Measurements from ENCODE around the gene ASIP. TPM values are rescaled to one million over a fixed set of nuclear protein-coding genes. Genes with fewer than 3 reads are reported as not detected.

ASIP gene
- total and polyA plus RNA-seq, 2 of the 13 experiments (the other 11 are each of a cell fraction or from before 2014, with no cell fraction given): not detected

GRCh38 chr20:34312544-34313217 is 71.5 kb downstream of the ASIP start (continued):
- peak; percentile 91 for TF ChIP-seq GLI4 (CRISPR knock-in tag; IDR thresholded peaks at IDR 0.05; ENCODE audit: borderline replicate concordance)
- TF ChIP-seq ZNF350 (CRISPR knock-in tag; IDR thresholded peaks at IDR 0.05; ENCODE audit: borderline replicate concordance, low read depth): peak; percentile 81; the same call in 1 of the 2 replicates
- no peak for TF ChIP-seq ZNF749 (CRISPR knock-in tag; IDR thresholded peaks at IDR 0.05; ENCODE audit: borderline replicate concordance)
- TF ChIP-seq HMG20B (CRISPR knock-in tag; conservative IDR thresholded peaks at IDR 0.05): peak; percentile 71
- TF ChIP-seq IRF2 (CRISPR knock-in tag; IDR thresholded peaks at IDR 0.05): peak; percentile 98
- TF ChIP-seq HNF4G (IDR thresholded peaks at IDR 0.05; ENCODE audit: borderline replicate concordance, low read depth, low read length): peak; percentile 88
- TF ChIP-seq HNF4G (CRISPR knock-in tag; IDR thresholded peaks at IDR 0.05; ENCODE audit: borderline replicate concordance, low read depth): peak; percentile 95
- no peak for TF ChIP-seq ZNF235 (CRISPR knock-in tag; IDR thresholded peaks at IDR 0.05; ENCODE audit: borderline replicate concordance)
- TF ChIP-seq ONECUT2 (CRISPR knock-in tag; IDR thresholded peaks at IDR 0.05): no peak
- TF ChIP-seq ZNF709 (CRISPR knock-in tag; IDR thresholded peaks at IDR 0.05): 0 out of 2 replicates have a peak, but pooled peaks have one; percentile 62
- TF ChIP-seq ZNF432 (CRISPR knock-in tag; IDR thresholded peaks at IDR 0.05; ENCODE audit: borderline replicate concordance): no peak
- TF ChIP-seq ZBTB42 (CRISPR knock-in tag; IDR thresholded peaks at IDR 0.05): peak; percentile 92
- TF ChIP-seq, protein P1, sequence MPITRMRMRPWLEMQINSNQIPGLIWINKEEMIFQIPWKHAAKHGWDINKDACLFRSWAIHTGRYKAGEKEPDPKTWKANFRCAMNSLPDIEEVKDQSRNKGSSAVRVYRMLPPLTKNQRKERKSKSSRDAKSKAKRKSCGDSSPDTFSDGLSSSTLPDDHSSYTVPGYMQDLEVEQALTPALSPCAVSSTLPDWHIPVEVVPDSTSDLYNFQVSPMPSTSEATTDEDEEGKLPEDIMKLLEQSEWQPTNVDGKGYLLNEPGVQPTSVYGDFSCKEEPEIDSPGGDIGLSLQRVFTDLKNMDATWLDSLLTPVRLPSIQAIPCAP (CRISPR knock-in tag; IDR thresholded peaks at IDR 0.05; ENCODE audit: low read depth): no peak
- TF ChIP-seq, protein P2, sequence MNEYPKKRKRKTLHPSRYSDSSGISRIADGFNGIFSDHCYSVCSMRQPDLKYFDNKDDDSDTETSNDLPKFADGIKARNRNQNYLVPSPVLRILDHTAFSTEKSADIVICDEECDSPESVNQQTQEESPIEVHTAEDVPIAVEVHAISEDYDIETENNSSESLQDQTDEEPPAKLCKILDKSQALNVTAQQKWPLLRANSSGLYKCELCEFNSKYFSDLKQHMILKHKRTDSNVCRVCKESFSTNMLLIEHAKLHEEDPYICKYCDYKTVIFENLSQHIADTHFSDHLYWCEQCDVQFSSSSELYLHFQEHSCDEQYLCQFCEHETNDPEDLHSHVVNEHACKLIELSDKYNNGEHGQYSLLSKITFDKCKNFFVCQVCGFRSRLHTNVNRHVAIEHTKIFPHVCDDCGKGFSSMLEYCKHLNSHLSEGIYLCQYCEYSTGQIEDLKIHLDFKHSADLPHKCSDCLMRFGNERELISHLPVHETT (CRISPR knock-in tag; conservative IDR thresholded peaks at IDR 0.05): peak; percentile 24; the same call in 1 of the 2 replicates
- TF ChIP-seq RARA (CRISPR knock-in tag; IDR thresholded peaks at IDR 0.05): peak; percentile 76
- peak; percentile 49; the same call in 1 of the 2 replicates for TF ChIP-seq GMEB1 (CRISPR knock-in tag; IDR thresholded peaks at IDR 0.05; ENCODE audit: borderline replicate concordance)
- peak; percentile 94 for TF ChIP-seq POGZ (CRISPR knock-in tag; IDR thresholded peaks at IDR 0.05)
- TF ChIP-seq, protein P3, sequence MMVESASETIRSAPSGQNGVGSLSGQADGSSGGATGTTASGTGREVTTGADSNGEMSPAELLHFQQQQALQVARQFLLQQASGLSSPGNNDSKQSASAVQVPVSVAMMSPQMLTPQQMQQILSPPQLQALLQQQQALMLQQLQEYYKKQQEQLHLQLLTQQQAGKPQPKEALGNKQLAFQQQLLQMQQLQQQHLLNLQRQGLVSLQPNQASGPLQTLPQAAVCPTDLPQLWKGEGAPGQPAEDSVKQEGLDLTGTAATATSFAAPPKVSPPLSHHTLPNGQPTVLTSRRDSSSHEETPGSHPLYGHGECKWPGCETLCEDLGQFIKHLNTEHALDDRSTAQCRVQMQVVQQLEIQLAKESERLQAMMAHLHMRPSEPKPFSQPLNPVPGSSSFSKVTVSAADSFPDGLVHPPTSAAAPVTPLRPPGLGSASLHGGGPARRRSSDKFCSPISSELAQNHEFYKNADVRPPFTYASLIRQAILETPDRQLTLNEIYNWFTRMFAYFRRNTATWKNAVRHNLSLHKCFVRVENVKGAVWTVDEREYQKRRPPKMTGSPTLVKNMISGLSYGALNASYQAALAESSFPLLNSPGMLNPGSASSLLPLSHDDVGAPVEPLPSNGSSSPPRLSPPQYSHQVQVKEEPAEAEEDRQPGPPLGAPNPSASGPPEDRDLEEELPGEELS (CRISPR knock-in tag; IDR thresholded peaks at IDR 0.05): peak; percentile 59
- TF ChIP-seq ZNF574 (CRISPR knock-in tag; IDR thresholded peaks at IDR 0.05): peak; percentile 82
- TF ChIP-seq ZMYM4 (CRISPR knock-in tag; IDR thresholded peaks at IDR 0.05): peak; percentile 96
- peak; percentile 82 for TF ChIP-seq MED1 (CRISPR knock-in tag; IDR thresholded peaks at IDR 0.05)

All from HepG2 (cell line).